Measurements from ENCODE around the gene ASIC2. TPM values are rescaled to one million over a fixed set of nuclear protein-coding genes. Genes with fewer than 3 reads are reported as not detected.
A peak's percentile ranks its signal among the peaks of the same experiment; 100 is the strongest.

Gene ASIC2
- total and polyA plus RNA-seq, 5 donors, result not detected

GRCh38 chr17:33287096-33287725 is 5.9 kb downstream of the ASIC2 start:
- no peaks in the 10 kb centered on the region for H3K9me3 ChIP-seq (ENCODE audit: control insufficient read depth, low read length)
- ATAC-seq (no peak), DNase-seq (no peak)
- H3K27ac ChIP-seq (ENCODE audit: low read length), result no peak overlapping the region
- WGBS, result 56% methylated on average over 3 of the region's 3 CpGs
- no peaks in the 10 kb centered on the region for H3K4me1 ChIP-seq (ENCODE audit: control insufficient read depth, insufficient read depth, low read length)
- no peaks in the 10 kb centered on the region for H3K27me3 ChIP-seq (ENCODE audit: control insufficient read depth, insufficient read depth)
- no peak overlapping the region for H3K4me3 ChIP-seq (ENCODE audit: low read length)
- intact Hi-C loops (cut with DNase I), result loop anchor here in 1 of 4 donors (10.0 kb wide), 1 partner anchor 62 kb away; no protein-coding TSS in a partner anchor

- H3K4me1 ChIP-seq (ENCODE audit: control insufficient read depth, insufficient read depth, low read length), result no peaks in the 10 kb centered on the region
- H3K4me3 ChIP-seq (ENCODE audit: low read length), result no peak overlapping the region
- H3K27me3 ChIP-seq (ENCODE audit: control insufficient read depth, insufficient read depth), result no peaks in the 10 kb centered on the region
- intact Hi-C loops (cut with DNase I), result loop anchor here in 1 of 4 donors (10.0 kb wide), 1 partner anchor 61 kb away; no protein-coding TSS in a partner anchor
- DNase-seq, result no peak
- WGBS, result 76% methylated on average over 3 of the region's 3 CpGs
- H3K9me3 ChIP-seq (ENCODE audit: control insufficient read depth, low read length), result no peaks in the 10 kb centered on the region
- no peak overlapping the region for H3K27ac ChIP-seq (ENCODE audit: low read length)
- ATAC-seq, result no peak
Measured at GRCh38 chr17:33285413-33285812, 7.7 kb downstream of the ASIC2 start.

GRCh38 chr17:33284022-33284421 is 9.1 kb downstream of the ASIC2 start:
- no peaks in the 10 kb centered on the region for H3K9me3 ChIP-seq (ENCODE audit: control insufficient read depth, low read length)
- DNase-seq (peak; percentile 42 to 60 (median 54)), ATAC-seq (peak; percentile 65 to 76)
- H3K4me1 ChIP-seq (ENCODE audit: control insufficient read depth, insufficient read depth, low read length), result no peaks in the 10 kb centered on the region
- intact Hi-C loops (cut with DNase I), result loop anchor here in 1 of 4 donors (10.0 kb wide), 1 partner anchor 59 kb away; no protein-coding TSS in a partner anchor
- no peak overlapping the region for H3K27ac ChIP-seq (ENCODE audit: low read length)
- H3K4me3 ChIP-seq (ENCODE audit: low read length), result no peak overlapping the region
- no peaks in the 10 kb centered on the region for H3K27me3 ChIP-seq (ENCODE audit: control insufficient read depth, insufficient read depth)
- 26% methylated on average over 4 of the region's 4 CpGs for WGBS

DNA sequence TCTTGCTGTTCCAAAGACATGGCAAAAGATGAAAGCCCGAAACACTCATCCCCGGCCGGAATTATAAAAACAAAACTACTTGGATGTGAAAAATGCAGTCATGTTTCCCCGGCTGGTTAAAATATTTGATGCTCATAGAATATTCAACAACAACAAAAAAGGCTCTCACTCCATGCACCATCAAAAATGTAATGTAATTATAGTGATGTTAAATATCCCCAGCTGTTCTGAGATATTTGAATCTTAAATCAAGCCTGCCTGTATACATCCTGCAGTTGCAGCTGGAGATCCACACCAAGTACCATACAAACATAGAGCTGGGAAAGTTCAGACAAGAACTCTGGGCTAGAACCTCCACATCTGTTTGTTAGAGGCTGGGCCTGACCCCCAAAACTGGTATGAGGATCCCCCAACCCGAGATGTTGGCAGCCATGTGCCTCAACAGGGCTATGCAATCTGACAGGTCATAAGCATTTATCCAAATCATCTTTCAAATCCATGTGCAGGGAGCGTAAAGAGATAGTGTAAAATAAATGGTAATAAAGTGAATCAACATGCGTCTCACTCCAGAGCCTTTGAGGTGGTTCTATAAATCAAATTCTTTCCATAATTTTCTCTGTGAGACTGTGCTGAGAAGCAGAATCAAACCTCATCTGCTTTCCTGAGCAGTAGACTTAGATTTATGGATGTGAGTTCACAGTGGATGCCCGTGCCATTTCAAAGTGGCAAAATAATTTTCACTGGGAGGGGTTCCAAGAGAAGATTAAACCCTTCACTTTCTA is 12.7 kb downstream of the ASIC2 start:
- intact Hi-C loops (cut with DNase I), result loop anchor here in 1 of 4 donors (10.0 kb wide), 1 partner anchor 56 kb away; no protein-coding TSS in a partner anchor
- WGBS, result 80% methylated on average over 8 of the region's 8 CpGs
- ATAC-seq (no peak), DNase-seq (no peak)
- H3K4me3 ChIP-seq (ENCODE audit: low read length), result no peak overlapping the region
- H3K4me1 ChIP-seq (ENCODE audit: control insufficient read depth, insufficient read depth, low read length), result no peaks in the 10 kb centered on the region
- H3K27me3 ChIP-seq (ENCODE audit: control insufficient read depth, insufficient read depth), result peaks cover 3% of the 10 kb centered on the region
- H3K27ac ChIP-seq (ENCODE audit: low read length), result no peak overlapping the region
- H3K9me3 ChIP-seq (ENCODE audit: control insufficient read depth, low read length), result no peaks in the 10 kb centered on the region

DNA sequence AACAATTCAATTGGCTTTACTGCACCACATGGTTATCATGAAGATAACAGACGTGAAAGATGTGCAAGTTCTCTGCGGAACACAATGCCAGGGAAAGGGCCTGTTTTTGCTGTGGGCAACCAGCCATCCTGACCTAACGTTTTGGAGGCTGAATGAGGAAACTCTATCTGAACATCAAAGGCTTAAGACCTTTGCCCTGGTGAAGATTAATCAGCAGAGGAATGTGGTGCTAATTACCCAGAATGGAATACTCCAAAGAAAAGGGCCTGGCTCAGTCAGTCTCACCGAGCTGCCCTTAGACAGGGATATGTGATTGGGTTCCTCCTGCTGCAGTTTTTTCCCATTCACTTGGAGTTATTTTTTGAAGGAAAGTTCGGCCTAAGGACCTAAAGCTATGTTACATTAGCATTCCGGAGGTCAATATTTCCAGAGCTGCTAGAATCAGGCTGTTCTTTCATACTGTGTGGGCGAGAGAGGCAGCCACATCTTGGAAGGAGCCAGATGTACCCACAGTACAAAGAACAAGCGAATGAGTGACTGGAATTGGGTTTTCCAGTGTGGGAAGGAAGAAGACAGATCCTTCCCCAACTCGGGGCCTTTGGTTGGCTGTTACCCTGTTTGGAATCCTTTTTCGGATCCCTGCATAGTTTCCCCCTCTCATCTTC is 15.5 kb downstream of the ASIC2 start:
- no peak for ATAC-seq
- 43% methylated on average over 10 of the region's 10 CpGs for WGBS
- no peak for DNase-seq
- Histone ChIP-seq H3K4me1 (ENCODE audit: control insufficient read depth, insufficient read depth, low read length) (no peaks in the 10 kb centered on the region), H3K27me3 (ENCODE audit: control insufficient read depth, insufficient read depth) (peaks cover 3% of the 10 kb centered on the region), H3K9me3 (ENCODE audit: control insufficient read depth, low read length) (no peaks in the 10 kb centered on the region), H3K4me3 (ENCODE audit: low read length) (no peak overlapping the region), H3K27ac (ENCODE audit: low read length) (no peak overlapping the region)
- intact Hi-C loops (cut with DNase I), result no loop called here

GRCh38 chr17:33273743-33274410 is 19.2 kb downstream of the ASIC2 start:
- DNase-seq (no peak), ATAC-seq (no peak)
- peaks cover 3% of the 10 kb centered on the region for H3K27me3 ChIP-seq (ENCODE audit: control insufficient read depth, insufficient read depth)
- WGBS, result 57% methylated on average over 3 of the region's 3 CpGs
- no peak overlapping the region for H3K4me3 ChIP-seq (ENCODE audit: low read length)
- intact Hi-C loops (cut with DNase I), result no loop called here
- H3K27ac ChIP-seq (ENCODE audit: low read length), result no peak overlapping the region
- no peaks in the 10 kb centered on the region for H3K9me3 ChIP-seq (ENCODE audit: control insufficient read depth, low read length)
- H3K4me1 ChIP-seq (ENCODE audit: control insufficient read depth, insufficient read depth, low read length), result no peaks in the 10 kb centered on the region

- Histone ChIP-seq H3K4me3 (ENCODE audit: low read length) (no peak overlapping the region), H3K27ac (ENCODE audit: low read length) (no peak overlapping the region), H3K4me1 (ENCODE audit: control insufficient read depth, insufficient read depth, low read length) (no peaks in the 10 kb centered on the region), H3K27me3 (ENCODE audit: control insufficient read depth, insufficient read depth) (peaks cover 3% of the 10 kb centered on the region), H3K9me3 (ENCODE audit: control insufficient read depth, low read length) (no peaks in the 10 kb centered on the region)
- no peak for ATAC-seq
- intact Hi-C loops (cut with DNase I), result no loop called here
- WGBS, result 72% methylated on average over 2 of the region's 2 CpGs
- DNase-seq, result no peak
Measured at GRCh38 chr17:33273271-33273670, 19.8 kb downstream of the ASIC2 start.

DNA sequence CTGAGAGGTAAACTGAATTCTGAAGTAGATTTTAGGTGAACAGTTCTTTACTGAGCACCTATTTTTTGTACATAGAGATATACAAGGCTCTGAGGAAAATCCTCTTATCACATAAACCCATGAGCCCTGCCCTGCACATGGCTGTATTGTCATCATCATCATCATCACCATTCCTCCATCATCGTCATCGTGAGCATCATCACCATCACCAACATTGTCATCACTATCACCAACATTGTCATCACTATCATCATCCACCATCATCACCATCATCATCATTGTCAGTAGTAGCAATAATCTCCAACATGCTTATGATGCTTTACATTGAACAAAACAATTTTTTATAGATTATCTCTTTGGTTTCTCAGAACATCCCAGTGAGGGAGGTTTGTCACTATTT is 20.7 kb downstream of the ASIC2 start:
- DNase-seq, result no peak
- H3K4me1 ChIP-seq (ENCODE audit: control insufficient read depth, insufficient read depth, low read length), result no peaks in the 10 kb centered on the region
- H3K27me3 ChIP-seq (ENCODE audit: control insufficient read depth, insufficient read depth), result peaks cover 3% of the 10 kb centered on the region
- no peaks in the 10 kb centered on the region for H3K9me3 ChIP-seq (ENCODE audit: control insufficient read depth, low read length)
- intact Hi-C loops (cut with DNase I), result no loop called here
- H3K4me3 ChIP-seq (ENCODE audit: low read length), result no peak overlapping the region
- WGBS, result 88% methylated on average over 2 of the region's 2 CpGs
- no peak for ATAC-seq
- H3K27ac ChIP-seq (ENCODE audit: low read length), result no peak overlapping the region

- no peak for ATAC-seq
- Histone ChIP-seq H3K4me1 (ENCODE audit: control insufficient read depth, insufficient read depth, low read length) (no peaks in the 10 kb centered on the region), H3K4me3 (ENCODE audit: low read length) (no peak overlapping the region), H3K9me3 (ENCODE audit: control insufficient read depth, low read length) (no peaks in the 10 kb centered on the region), H3K27ac (ENCODE audit: low read length) (no peak overlapping the region), H3K27me3 (ENCODE audit: control insufficient read depth, insufficient read depth) (no peaks in the 10 kb centered on the region)
- 76% methylated on average over 2 of the region's 2 CpGs for WGBS
- no peak for DNase-seq
- intact Hi-C loops (cut with DNase I), result no loop called here
Measured at GRCh38 chr17:33269337-33270060, 23.6 kb downstream of the ASIC2 start.

DNA sequence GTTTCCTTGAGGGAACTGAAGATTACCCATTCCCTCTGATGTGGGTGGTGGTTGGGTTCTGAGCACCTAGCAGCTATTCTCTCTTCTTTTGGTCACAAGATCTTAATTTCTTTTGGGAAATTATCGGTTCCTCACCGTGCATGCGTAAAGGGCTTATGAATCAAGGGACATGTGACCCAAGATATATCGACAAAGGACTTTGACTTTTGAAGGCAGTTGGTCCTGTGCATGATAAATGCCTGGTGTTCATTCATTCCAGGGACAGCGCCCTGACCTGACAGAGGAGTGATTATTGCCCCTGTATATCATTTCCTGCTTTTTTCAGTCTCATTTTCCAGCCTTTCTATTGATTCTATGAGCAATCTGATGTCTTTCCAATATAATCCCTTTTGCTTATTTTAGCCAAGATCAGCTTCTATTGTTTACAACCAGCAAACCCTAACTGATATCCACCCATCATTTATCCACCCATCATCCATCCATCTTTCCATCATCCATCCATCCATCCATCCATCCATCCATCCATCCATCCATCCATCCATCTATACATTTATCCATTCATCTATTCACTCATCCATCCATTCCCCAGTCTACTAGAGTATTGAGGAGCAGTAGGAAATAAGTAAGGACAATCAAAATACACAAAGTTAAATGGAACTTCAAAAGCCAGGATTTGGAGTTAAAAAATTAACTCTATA is 25.1 kb downstream of the ASIC2 start:
- H3K4me1 ChIP-seq (ENCODE audit: control insufficient read depth, insufficient read depth, low read length), result no peaks in the 10 kb centered on the region
- H3K27ac ChIP-seq (ENCODE audit: low read length), result no peak overlapping the region
- DNase-seq, result no peak
- no peaks in the 10 kb centered on the region for H3K27me3 ChIP-seq (ENCODE audit: control insufficient read depth, insufficient read depth)
- H3K9me3 ChIP-seq (ENCODE audit: control insufficient read depth, low read length), result no peaks in the 10 kb centered on the region
- no peak overlapping the region for H3K4me3 ChIP-seq (ENCODE audit: low read length)
- intact Hi-C loops (cut with DNase I), result no loop called here
- no peak for ATAC-seq
- 79% methylated on average over 5 of the region's 5 CpGs for WGBS

All from right cardiac atrium (tissue), 5 donors.